ENCODE data around the gene MYBBP1A. TPM values are rescaled to one million over a fixed set of nuclear protein-coding genes. Genes with fewer than 3 reads are reported as not detected.

MYBBP1A gene
- total RNA-seq, 1 donor from 2014 or later: 92.0 TPM

DNA sequence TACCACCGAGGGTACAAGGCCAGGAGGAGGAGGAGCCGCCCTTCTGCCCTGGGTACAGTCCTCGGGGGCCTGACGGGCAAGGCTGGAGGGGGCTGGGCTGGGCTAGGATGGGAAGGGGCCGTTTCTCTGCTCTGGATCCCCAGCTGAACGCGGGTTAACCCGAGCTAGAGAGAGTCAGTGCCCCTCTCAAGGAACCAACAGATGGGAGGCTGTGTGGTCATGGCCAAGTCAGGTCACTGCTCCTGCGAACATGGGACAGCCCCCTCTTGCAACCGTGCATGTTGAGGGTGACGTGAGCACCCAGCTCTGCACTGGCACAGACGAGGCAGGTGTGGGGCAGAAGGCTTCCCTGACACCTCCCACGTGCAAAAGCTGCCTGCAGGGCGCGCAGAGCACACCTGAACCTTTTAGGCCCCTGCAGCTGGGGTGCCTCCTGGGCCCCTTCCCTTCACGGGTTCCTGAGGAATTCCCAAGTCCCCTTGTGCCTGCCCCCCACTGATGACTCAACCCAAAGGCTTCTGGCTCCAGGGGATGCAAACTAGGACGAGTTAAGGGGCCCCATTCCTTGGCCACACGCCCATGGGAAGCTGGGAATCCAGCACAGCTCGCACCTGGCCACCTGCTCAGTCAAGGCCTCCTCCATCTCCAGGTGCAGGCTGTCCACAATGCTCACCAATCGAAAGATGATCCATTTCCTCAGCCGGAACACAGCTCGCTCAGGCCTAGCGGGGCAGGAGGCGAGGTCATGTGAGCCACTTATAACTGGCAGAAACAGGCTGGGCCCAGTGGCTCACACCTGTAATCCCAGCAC is 6.3 kb downstream of the MYBBP1A start:
- no peak for TF ChIP-seq CTCF (IDR thresholded peaks at IDR 0.05; ENCODE audit: insufficient read depth, low read length, poor library complexity, severe bottlenecking)
- H3K27me3 ChIP-seq (ENCODE audit: control insufficient read depth, insufficient read depth, low read length): no peaks in the 10 kb centered on the region
- H3K36me3 ChIP-seq (ENCODE audit: control insufficient read depth, insufficient read depth, low read length): peaks cover 4% of the 10 kb centered on the region
- no peak for DNase-seq (ENCODE audit: low read depth)
- H3K4me3 ChIP-seq (ENCODE audit: low read depth, low read length): no peak overlapping the region

GRCh38 chr17:4548061-4548461 is 7.1 kb downstream of the MYBBP1A start:
- TF ChIP-seq CTCF (IDR thresholded peaks at IDR 0.05; ENCODE audit: insufficient read depth, low read length, poor library complexity, severe bottlenecking): no peak
- peaks cover 4% of the 10 kb centered on the region for H3K36me3 ChIP-seq (ENCODE audit: control insufficient read depth, insufficient read depth, low read length)
- DNase-seq (ENCODE audit: low read depth): no peak
- no peaks in the 10 kb centered on the region for H3K27me3 ChIP-seq (ENCODE audit: control insufficient read depth, insufficient read depth, low read length)
- H3K4me3 ChIP-seq (ENCODE audit: low read depth, low read length): no peak overlapping the region

DNA sequence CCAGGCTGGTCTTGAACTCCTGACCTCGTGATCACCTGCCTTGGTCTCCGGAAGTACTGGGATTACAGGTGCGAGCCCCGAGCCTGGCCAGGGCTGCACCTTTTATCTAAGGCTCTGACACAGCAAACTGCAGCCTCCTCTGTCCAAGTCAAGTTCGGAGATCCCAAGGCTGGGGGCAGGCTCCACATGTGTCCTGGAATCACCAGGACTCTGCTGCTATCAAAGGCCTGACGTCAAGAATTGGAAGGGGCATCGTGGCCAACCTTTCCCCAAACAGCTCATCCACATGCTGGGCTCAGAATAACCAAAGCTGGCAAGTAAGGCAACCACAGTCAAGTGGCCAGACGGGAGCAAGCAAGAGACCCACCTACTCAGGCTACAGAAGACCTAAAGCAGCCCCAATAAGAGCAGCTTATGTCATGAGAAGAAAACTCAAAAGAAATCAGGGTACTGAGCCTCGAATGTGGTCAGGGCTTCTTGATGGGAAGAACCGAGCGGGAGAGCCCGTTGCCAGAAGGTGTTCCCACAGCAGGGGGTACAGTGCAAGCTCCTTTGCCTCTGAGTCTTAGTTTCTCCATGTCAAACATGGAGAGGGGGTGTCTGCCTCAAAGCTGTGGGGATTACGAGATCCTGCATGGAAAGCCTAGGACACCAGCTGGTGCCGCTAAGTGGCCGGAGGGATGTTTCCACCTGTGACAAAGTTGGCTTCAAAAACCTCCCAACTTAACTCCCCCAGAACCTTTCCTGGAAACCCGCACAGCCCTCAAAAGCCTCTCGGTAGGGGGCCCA is 7.9 kb downstream of the MYBBP1A start:
- H3K36me3 ChIP-seq (ENCODE audit: control insufficient read depth, insufficient read depth, low read length): peaks cover 3% of the 10 kb centered on the region

GRCh38 chr17:4545217-4545951 is 9.8 kb downstream of the MYBBP1A start:
- DNase-seq (ENCODE audit: low read depth): no peak
- Histone ChIP-seq H3K4me3 (ENCODE audit: low read depth, low read length) (no peak overlapping the region), H3K36me3 (ENCODE audit: control insufficient read depth, insufficient read depth, low read length) (peaks cover 3% of the 10 kb centered on the region), H3K27me3 (ENCODE audit: control insufficient read depth, insufficient read depth, low read length) (no peaks in the 10 kb centered on the region)
- TF ChIP-seq CTCF (IDR thresholded peaks at IDR 0.05; ENCODE audit: insufficient read depth, low read length, poor library complexity, severe bottlenecking): no peak

More for the DNA sequence above, 7.9 kb downstream of the MYBBP1A start:
- Histone ChIP-seq H3K4me3 (ENCODE audit: low read depth, low read length) (no peak overlapping the region), H3K27me3 (ENCODE audit: control insufficient read depth, insufficient read depth, low read length) (no peaks in the 10 kb centered on the region)
- no peak for DNase-seq (ENCODE audit: low read depth)
- TF ChIP-seq CTCF (IDR thresholded peaks at IDR 0.05; ENCODE audit: insufficient read depth, low read length, poor library complexity, severe bottlenecking): no peak

- H3K4me3 ChIP-seq (ENCODE audit: low read depth, low read length): no peak overlapping the region
- no peak for DNase-seq (ENCODE audit: low read depth)
- H3K36me3 ChIP-seq (ENCODE audit: control insufficient read depth, insufficient read depth, low read length): peaks cover 2% of the 10 kb centered on the region
- H3K27me3 ChIP-seq (ENCODE audit: control insufficient read depth, insufficient read depth, low read length): no peaks in the 10 kb centered on the region
- no peak for TF ChIP-seq CTCF (IDR thresholded peaks at IDR 0.05; ENCODE audit: insufficient read depth, low read length, poor library complexity, severe bottlenecking)
These were observed 10.3 kb downstream of the MYBBP1A start for GRCh38 chr17:4544951-4545216.
